SW480 (cell line): ENCODE measurements around the gene SLC38A8.

Source experiments
- DNase-seq: peaks from one replicate; pipeline ENCODE4 v3.0.0-alpha.2; 2016; ENCODE audit warnings: low spot score

SLC38A8 gene

GRCh38 chr16:84042308-84042878 is at the start of gene SLC38A8:
SLC38A8 (minus strand) TSS chr16:84042795; CDS start chr16:84042157, 638 bp downstream.
- no peak for DNase-seq

GRCh38 chr16:84091460-84091859 is 48.9 kb upstream of the SLC38A8 start:
- DNase-seq = no peak

- no peak for DNase-seq
Observed at GRCh38 chr16:84090211-84090610, 47.6 kb upstream of the SLC38A8 start.

GRCh38 chr16:84088695-84089395 is 46.2 kb upstream of the SLC38A8 start:
- DNase-seq = no peak

- no peak for DNase-seq
Observed at GRCh38 chr16:84087466-84088151, 45.0 kb upstream of the SLC38A8 start.

- no peak for DNase-seq
Observed at GRCh38 chr16:84087001-84087400, 44.4 kb upstream of the SLC38A8 start.

GRCh38 chr16:84086341-84086740 is 43.7 kb upstream of the SLC38A8 start:
- DNase-seq = no peak

- DNase-seq = no peak
Observed at GRCh38 chr16:84085773-84086172, 43.2 kb upstream of the SLC38A8 start.

GRCh38 chr16:84085271-84085667 is 42.7 kb upstream of the SLC38A8 start:
- no peak for DNase-seq

GRCh38 chr16:84084570-84085270 is 42.1 kb upstream of the SLC38A8 start:
- peak; percentile 69 for DNase-seq

GRCh38 chr16:84082835-84083569 is 40.4 kb upstream of the SLC38A8 start:
- no peak for DNase-seq

GRCh38 chr16:84082110-84082509 is 39.5 kb upstream of the SLC38A8 start:
- no peak for DNase-seq

- DNase-seq = no peak
Observed at GRCh38 chr16:84081446-84081989, 38.9 kb upstream of the SLC38A8 start.

GRCh38 chr16:84080813-84081212 is 38.2 kb upstream of the SLC38A8 start:
- no peak for DNase-seq

GRCh38 chr16:84080378-84080777 is 37.8 kb upstream of the SLC38A8 start:
- DNase-seq = no peak

- DNase-seq = no peak
Observed at GRCh38 chr16:84079664-84080063, 37.1 kb upstream of the SLC38A8 start.

- no peak for DNase-seq
Observed at GRCh38 chr16:84075376-84075775, 32.8 kb upstream of the SLC38A8 start.

GRCh38 chr16:84074721-84075120 is 32.1 kb upstream of the SLC38A8 start:
- DNase-seq = no peak

- DNase-seq = no peak
Observed at GRCh38 chr16:84072014-84072413, 29.4 kb upstream of the SLC38A8 start.

- DNase-seq = no peak
Observed at GRCh38 chr16:84071121-84071520, 28.5 kb upstream of the SLC38A8 start.

GRCh38 chr16:84069540-84069939 is 26.9 kb upstream of the SLC38A8 start:
- no peak for DNase-seq
